ENCODE measurements around the gene MAD1L1.
"Not testable (repeated sequence)": the region's sequence is repeated elsewhere in the genome, so short reads cannot be mapped to it uniquely, and the experiment has no call there.

MAD1L1 gene

GRCh38 chr7:1940402-1940786, 292.4 kb downstream of the MAD1L1 start:
- DNase-seq (ENCODE audit: low read depth), result peak; percentile 86

DNA sequence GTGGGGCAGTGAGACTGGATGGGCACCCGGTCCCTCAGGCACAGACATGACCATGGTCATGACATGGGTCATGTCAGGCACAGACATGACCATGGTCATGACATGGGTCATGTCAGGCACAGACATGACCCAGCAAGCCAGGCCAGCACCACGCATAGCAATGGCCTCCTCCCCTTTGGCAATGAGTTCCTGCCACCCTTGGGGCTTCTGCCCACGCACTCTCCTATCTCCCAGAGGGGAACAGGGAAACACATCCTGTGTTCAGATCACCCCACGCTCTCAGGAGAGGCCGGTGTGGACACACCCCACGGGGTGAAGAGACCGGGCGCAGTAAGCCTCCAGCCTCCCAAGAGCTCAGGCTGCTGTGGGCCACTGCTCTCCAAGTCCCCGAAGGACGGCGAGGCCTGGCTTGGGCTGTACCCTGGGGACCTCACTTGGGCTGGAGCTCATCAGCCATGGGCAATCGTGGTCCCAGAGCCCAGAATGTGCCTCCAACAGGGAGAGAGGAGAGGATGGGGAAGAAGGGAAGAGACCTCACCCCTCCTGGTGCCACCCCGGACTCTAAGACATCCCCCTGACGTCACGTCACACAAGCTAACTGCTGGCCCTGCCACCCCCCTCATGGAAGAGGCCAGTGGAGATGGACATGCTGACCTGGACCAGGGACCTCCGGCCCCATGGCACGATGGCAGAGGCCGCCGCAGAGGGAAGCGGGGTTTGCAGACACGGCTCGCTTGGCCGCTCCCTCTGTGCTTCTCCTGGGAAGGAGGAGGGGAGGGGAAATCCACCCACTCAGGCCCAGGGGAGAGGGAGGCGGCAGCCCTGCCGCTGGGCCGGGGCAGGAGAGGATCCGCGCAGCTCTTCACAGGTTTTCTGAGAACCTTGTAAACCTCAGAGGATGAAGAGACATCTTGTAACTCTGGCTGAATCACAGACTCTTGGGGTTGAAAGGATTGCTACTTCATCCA, 293.0 kb downstream of the MAD1L1 start:
- DNase-seq (ENCODE audit: low read depth), result no peak

DNA sequence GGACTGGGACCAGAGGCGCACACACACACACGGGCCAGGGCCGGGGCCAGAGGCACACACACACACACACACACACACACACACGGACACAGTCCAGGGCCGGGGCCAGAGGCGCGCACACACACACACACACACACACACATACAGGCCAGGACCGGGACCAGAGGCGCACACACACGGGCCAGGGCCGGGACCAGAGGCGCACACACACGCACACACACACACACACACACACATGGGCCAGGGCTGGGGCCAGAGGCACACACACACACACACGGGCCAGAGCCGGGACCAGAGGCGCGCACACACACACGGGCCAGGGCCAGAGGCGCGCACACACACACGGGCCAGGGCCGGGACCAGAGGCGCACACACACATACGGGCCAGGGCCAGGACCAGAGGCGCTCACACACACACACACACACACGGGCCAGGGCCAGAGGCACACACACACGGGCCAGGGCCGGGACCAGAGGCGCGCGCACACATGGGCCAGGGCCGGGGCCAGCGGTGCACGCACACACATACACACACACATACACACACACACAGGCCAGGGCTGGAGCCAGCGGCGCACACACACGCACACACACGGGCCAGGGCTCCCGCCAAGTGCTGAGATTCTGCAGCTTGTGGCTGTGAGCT, 293.8 kb downstream of the MAD1L1 start:
- no peak for DNase-seq (ENCODE audit: low read depth)

DNA sequence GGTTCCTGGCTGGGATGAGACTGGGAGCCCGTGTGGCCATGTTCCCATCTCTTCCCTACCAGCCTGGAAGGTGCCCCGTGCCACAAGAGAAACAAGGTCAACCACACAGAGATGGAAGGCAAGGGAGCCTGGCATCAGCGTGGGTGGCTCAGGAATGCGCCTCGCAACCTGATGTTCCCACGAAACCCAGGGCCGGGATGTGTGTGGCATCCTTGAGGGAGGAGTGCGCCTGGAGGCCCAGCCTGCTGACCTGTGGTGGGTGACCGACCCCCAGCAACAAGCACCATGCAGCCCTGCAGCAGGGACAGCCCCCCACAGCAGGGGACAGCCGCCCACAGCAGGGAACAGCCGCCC, 295.5 kb downstream of the MAD1L1 start:
- no peak for DNase-seq (ENCODE audit: low read depth)

DNA sequence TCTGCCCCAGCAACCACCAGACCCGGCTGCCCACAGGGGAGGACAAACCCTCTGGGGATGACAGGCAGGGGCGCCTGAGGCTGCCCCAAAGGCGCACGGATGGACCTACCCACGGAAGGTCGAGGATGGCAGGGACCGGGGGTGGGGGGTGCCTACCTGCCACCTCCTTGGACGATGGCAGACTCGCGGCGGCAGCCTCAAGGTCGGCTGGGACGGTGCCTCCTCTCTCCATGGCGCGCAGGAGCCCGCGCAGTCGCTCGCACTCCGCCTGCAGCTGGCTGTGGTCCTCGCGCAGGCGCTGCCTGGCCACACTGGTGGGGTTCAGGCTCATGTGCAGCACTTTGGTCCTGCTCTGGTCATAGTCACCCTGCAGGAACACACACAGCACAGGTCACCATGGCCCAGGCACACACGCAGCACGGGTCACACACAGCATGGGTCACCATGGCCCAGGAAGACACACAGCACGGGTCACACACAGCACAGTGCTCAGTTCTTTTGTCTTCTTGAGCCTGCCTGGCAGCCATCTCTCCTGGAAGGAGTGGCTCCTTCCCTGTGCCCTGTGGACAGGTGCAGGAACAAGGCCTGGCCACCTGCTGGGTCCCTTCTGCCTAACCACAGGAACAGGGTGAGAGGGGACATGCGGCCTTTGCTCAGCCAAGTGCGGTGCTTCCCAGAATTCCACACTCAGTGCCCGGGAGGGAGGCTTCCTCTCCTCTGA, 296.1 kb downstream of the MAD1L1 start:
- no peak for DNase-seq (ENCODE audit: low read depth)

- DNase-seq (ENCODE audit: low read depth), result no peak
These were observed 296.8 kb downstream of the MAD1L1 start for GRCh38 chr7:1936006-1936310.

- no peak for DNase-seq (ENCODE audit: low read depth)
These were observed 297.4 kb downstream of the MAD1L1 start for GRCh38 chr7:1935176-1936005.

DNA sequence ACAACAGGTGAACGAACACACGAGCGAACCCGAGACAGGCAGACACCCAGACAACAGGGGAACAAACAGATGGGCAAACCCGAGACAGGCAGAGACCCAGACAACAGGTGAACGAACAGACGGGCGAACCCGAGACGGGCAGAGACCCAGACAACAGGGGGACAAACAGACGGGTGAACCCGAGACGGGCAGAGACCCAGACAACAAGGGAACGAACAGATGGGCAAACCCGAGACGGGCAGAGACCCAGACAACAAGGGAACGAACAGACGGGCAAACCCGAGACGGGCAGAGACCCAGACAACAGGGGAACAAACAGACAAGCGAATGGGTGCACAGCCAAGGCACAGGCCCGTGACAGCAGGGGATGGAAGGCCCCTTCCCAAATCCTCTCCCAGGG, 298.0 kb downstream of the MAD1L1 start:
- no peak for DNase-seq (ENCODE audit: low read depth)

DNA sequence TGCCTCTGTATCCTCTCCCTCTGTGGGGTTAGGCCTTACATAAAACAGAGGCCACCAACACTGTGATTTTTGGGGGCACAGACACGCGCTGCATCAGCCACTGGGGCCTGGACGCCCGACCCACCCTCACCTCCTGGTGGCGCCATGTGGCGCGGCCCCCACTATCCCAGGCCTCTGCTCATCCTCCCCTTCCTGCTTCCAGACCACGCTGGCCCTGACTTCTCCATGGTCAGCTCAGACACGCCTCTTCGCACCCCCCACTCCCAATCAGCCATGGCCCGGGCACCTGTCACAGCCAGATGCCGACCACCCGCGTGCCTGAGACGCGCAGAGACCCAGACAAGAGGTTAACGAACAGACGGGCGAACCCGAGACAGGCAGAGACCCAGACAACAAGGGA, 298.7 kb downstream of the MAD1L1 start:
- no peak for DNase-seq (ENCODE audit: low read depth)

DNA sequence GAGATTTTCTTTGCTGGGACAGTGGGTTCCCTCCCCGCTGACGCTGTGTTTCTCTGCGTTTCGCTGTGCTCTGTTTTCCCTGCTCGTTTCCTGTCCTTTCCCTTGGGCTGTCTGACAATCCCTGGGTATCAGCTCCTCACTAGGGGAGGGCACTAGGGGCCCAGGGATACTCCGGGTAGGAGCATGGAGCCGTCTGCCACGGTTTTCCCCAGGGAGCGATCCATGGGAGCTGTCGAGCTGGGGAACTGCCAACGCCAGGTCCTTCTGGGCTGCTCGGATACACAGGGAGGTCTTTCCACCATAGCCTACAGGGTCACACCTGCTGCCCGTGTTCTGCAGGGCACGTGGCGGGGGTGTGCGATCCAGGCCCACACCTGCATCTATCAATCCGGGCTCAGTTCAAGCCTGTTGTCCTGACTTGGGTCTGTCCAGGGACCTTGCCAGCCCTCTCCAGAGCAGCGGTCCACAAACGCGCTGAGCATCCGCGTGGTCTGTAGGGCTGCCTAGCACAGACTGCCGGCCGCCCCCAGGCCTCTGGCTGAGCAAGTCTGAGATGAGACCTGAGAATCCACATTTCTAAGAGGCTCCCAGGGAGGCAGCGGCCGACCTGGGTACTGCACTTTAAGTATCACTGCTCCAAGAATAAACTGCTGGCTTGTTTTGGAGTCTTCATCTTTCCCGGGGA, 299.5 kb downstream of the MAD1L1 start:
- DNase-seq (ENCODE audit: low read depth), result no peak

GRCh38 chr7:1931951-1932270, 300.8 kb downstream of the MAD1L1 start:
- DNase-seq (ENCODE audit: low read depth), result no peak

DNA sequence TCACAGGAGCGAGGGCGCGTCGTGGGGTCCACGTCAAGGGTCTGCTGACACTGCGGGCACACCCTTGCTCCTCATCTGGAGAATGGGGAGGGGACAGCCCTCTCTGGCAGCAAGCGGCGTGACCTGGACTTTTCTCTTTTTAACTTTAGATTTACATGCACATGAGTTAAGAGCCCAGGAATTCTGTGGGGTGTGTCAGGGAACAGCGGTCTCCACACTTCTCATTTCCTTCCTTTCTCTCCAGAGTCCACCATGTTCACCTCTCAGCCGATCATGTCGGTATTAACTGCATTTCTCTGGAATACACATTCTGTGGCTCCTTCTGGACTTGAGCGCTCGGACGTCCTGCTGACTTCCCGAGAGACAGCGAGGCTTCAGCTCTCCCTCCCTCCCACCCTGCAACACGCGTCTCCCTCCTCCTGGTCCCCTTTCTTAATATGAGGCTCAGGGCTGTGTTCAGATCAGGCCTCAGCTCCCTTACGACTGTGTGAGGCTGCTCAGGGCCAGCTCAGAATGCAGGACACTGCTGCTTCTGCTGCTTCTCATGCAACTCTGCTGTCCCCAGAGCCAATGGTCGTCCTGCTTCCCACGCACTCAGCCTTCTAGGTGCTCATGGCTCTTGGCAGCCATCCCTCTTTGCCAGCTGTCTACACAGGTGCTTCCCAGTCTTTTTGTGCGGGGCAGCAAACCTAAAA, 301.3 kb downstream of the MAD1L1 start:
- no peak for DNase-seq (ENCODE audit: low read depth)

GRCh38 chr7:1930381-1931065, 302.2 kb downstream of the MAD1L1 start:
- DNase-seq (ENCODE audit: low read depth), result no peak

DNA sequence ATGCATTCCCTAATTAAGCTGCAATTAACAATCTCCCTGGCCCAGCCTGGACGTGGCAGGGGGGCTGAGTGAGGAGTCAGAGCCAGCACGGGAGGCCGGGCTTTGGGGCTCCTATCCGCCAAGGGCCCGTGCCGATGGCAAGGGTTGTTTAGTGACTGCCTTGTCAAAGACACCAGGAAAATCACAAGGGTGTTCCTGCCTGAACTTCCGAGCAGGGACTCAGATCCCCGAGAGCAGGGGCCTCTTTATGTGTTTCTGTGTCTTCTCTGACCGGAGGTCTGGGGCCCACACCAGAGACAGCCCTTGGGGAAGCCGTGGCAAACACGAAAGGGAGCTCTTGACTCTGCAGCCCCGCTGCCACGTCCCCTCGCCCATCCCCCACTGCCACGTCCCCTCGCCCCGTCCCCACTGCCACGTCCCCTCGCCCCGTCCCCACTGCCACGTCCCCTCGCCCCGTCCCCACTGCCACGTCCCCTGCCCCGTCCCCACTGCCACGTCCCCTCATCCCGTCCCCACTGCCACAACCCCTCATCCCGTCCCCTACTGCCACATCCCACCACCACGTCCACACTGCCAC, 303.3 kb downstream of the MAD1L1 start:
- DNase-seq (ENCODE audit: low read depth), result not testable (repeated sequence)

DNA sequence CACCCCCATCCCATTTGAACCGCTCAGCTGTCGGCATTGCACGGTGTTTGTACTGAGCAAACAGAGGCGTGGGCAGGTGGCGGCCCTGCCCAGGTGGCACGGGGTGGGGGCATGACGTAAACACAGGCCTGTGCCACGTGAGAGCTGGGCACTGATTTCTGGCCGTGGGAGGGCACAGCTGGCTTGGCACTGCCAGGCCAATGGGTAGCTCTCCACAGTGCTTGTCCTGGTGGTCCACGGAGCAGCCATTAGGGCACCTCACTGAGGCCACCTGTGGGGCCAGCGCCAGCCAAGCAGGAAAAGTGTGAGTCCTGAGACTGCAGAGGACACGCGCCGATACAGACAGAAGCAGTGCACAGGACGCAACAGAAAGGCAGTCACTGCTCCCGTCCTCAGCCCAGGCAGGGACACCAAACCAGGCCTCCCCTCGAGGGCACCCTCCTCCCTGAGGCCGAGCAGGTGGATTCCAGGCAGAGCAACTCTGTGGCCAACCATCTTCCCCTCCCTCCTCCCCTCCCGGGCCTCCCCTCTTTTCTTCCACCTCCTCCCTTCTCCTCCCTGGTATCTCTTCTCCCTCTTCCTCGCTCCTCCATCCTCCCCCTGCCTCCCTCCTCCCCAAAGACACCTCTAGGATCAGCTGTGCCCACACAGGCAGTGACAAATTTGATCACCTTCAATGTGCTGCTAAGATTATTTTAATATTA, 303.9 kb downstream of the MAD1L1 start:
- DNase-seq (ENCODE audit: low read depth), result no peak

DNA sequence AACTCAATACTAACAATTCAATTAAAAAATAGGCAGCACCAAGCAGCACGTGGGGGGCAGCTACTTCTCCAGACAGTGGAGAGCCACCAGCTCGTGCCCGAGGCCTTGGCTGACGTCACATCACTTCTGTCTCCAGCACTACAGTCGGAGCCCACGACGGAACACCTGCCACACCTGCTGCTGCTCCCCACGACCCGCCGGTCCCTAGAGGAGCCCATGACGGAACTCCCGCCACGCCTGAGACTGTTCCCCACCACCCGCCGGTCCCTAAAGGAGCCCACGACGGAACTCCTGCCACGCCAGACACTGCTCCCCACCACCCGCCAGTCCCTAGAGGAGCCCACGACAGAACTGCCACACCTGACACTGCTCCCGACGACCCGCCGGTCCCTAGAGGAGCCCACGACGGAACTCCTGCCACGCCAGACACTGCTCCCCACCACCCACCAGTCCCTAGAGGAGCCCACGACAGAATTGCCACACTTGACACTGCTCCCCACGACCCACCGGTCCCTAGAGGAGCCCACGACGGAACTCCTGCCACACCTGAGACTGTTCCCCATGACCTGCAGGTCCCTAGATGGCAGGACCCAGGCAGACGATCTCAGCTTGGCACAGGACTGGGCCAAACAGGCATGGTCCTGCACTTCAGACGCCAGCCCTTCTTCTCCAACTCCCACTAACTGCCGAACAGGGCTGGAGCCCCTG, 304.7 kb downstream of the MAD1L1 start:
- DNase-seq (ENCODE audit: low read depth), result no peak

DNA sequence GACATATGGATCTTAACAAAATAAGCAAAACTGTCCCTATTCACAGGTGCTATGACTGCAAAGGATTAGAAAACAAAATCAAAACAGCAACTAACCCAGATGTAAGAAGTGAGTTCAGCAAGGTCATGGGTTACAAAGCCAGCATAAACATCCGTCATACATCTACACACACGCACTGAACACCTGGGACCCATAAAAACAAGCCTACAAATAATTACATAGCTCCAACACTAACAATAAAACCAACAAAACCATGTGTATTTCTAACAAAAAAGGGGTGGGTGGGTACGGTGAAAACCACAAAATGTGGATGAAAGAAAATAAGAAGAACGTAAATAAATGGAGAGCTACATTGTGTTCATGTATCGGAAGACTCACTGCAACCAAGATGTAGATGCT, 305.8 kb downstream of the MAD1L1 start:
- no peak for DNase-seq (ENCODE audit: low read depth)

DNA sequence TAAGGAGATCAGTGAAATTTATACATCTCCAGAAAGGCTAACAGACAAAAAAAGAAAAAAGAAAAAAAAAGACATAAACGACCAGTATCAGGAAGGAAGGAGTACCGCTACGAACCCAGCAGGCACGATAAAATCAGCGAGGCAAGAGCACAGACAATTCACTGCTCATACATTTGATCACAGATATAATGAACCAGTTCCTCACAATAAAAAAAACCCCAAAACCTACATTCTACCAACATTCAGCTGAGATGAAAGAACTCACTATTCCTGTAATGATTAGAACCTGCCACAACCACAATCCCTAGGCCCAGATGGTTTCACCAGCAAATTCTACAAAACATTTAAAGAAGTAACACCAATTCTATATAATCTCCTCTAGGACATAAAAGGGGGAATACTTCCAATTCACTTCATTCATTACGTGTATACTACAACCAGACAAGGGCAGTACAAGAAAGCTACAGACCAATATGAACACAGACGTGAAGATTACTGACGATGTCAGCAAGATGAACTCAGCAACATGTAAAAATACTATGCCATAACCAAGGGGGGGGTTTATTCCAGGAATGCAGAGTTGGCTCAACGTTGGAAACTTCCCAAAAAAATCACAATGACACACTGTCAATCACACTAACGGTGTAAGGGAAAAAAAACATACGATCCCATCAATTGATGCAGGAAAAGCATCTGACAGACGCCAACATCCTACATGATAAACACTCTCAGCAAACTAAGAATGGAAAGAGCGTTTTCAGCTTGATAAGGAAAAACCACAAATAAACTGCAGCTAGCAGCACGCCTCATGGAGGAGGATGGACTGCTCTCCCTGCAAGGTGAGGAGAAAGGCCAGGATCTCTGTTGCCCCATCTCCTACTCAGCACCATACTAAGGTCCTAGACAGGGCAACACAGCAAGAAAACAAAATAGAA, 306.5 kb downstream of the MAD1L1 start:
- no peak for DNase-seq (ENCODE audit: low read depth)
